Memory B cell (primary cell): ENCODE measurements around the gene TENM4.

Experiments used
- ATAC-seq: fragments of 150-1000 bp; cut with Tn5 transposase; 2 replicates; pipeline ENCODE4 v1.10.0; 2021; ENCODE audit warnings: low read depth, mild to moderate bottlenecking, moderate library complexity
- DNase-seq, 2 donors: peaks; one replicate each; pipeline ENCODE4 v3.0.0; 2022; ENCODE audit warnings: low spot score in 2 of 2
- H3K27ac Mint-ChIP-seq: one replicate; pipeline ENCODE4 v1.8.0; 2022; ENCODE audit warnings: mild to moderate bottlenecking, moderate library complexity, mixed read lengths
- H3K27me3 Mint-ChIP-seq: one replicate; pipeline ENCODE4 v1.8.0; 2022; ENCODE audit warnings: mixed read lengths
- H3K36me3 Mint-ChIP-seq: one replicate; pipeline ENCODE4 v1.8.0; 2022; ENCODE audit warnings: mild to moderate bottlenecking, mixed read lengths
- H3K4me1 Mint-ChIP-seq: one replicate; pipeline ENCODE4 v1.8.0; 2022; ENCODE audit warnings: mixed read lengths
- H3K4me3 Mint-ChIP-seq: one replicate; pipeline ENCODE4 v1.8.0; 2022; ENCODE audit warnings: mild to moderate bottlenecking, moderate library complexity, mixed read lengths
- H3K9me3 Mint-ChIP-seq: one replicate; pipeline ENCODE4 v1.8.0; 2022; ENCODE audit warnings: mixed read lengths

The TENM4 gene

GRCh38 chr11:79328402-79328801 lies 112.4 kb downstream of the TENM4 start:
- ATAC-seq = no peak
- Mint-ChIP-seq H3K4me3 (no peak overlapping the region), H3K27ac (no peak overlapping the region), H3K9me3 (peaks cover 2% of the 10 kb centered on the region), H3K4me1 (no peaks in the 10 kb centered on the region), H3K27me3 (peaks cover 8% of the 10 kb centered on the region), H3K36me3 (no peaks in the 10 kb centered on the region)
- no peak for DNase-seq

GRCh38 chr11:79325851-79326250 lies 115.0 kb downstream of the TENM4 start:
- H3K27ac Mint-ChIP-seq = no peak overlapping the region
- no peak overlapping the region for H3K4me3 Mint-ChIP-seq
- peaks cover 2% of the 10 kb centered on the region for H3K9me3 Mint-ChIP-seq
- no peaks in the 10 kb centered on the region for H3K36me3 Mint-ChIP-seq
- DNase-seq = no peak
- no peaks in the 10 kb centered on the region for H3K4me1 Mint-ChIP-seq
- ATAC-seq = no peak
- peaks cover 8% of the 10 kb centered on the region for H3K27me3 Mint-ChIP-seq

- DNase-seq (no peak), ATAC-seq (no peak)
- Mint-ChIP-seq H3K4me3 (no peak overlapping the region), H3K9me3 (peaks cover 2% of the 10 kb centered on the region), H3K27ac (no peak overlapping the region), H3K4me1 (no peaks in the 10 kb centered on the region), H3K27me3 (peaks cover 6% of the 10 kb centered on the region), H3K36me3 (no peaks in the 10 kb centered on the region)
Observed at GRCh38 chr11:79321263-79321662, 119.6 kb downstream of the TENM4 start.

GRCh38 chr11:79314906-79315689 lies 125.7 kb downstream of the TENM4 start:
- H3K4me1 Mint-ChIP-seq = no peaks in the 10 kb centered on the region
- H3K4me3 Mint-ChIP-seq = no peak overlapping the region
- DNase-seq (no peak), ATAC-seq (no peak)
- H3K27ac Mint-ChIP-seq = no peak overlapping the region
- no peaks in the 10 kb centered on the region for H3K9me3 Mint-ChIP-seq
- H3K27me3 Mint-ChIP-seq = peaks cover 9% of the 10 kb centered on the region
- no peaks in the 10 kb centered on the region for H3K36me3 Mint-ChIP-seq

DNA sequence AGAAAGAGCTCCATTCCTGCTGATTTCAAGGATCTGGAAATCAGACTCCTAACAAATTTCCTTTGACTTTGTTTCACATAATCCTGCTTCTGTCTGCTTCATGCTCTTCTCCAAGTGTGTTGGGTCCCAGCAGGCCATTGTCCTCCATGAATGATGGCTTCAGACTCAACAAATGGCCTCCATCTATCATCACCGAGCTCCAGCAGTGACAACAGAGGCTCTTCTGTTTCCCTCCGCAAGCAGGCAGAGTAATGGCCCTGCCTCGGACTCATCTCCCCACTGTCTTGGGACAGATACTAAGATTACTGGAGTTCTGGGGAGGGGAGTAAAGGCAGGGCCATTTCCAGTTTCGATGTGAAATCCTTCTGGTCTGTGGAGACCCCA lies 127.3 kb downstream of the TENM4 start:
- no peaks in the 10 kb centered on the region for H3K4me1 Mint-ChIP-seq
- ATAC-seq (no peak), DNase-seq (no peak)
- H3K36me3 Mint-ChIP-seq = no peaks in the 10 kb centered on the region
- peaks cover 8% of the 10 kb centered on the region for H3K27me3 Mint-ChIP-seq
- H3K27ac Mint-ChIP-seq = no peak overlapping the region
- no peak overlapping the region for H3K4me3 Mint-ChIP-seq
- no peaks in the 10 kb centered on the region for H3K9me3 Mint-ChIP-seq

DNA sequence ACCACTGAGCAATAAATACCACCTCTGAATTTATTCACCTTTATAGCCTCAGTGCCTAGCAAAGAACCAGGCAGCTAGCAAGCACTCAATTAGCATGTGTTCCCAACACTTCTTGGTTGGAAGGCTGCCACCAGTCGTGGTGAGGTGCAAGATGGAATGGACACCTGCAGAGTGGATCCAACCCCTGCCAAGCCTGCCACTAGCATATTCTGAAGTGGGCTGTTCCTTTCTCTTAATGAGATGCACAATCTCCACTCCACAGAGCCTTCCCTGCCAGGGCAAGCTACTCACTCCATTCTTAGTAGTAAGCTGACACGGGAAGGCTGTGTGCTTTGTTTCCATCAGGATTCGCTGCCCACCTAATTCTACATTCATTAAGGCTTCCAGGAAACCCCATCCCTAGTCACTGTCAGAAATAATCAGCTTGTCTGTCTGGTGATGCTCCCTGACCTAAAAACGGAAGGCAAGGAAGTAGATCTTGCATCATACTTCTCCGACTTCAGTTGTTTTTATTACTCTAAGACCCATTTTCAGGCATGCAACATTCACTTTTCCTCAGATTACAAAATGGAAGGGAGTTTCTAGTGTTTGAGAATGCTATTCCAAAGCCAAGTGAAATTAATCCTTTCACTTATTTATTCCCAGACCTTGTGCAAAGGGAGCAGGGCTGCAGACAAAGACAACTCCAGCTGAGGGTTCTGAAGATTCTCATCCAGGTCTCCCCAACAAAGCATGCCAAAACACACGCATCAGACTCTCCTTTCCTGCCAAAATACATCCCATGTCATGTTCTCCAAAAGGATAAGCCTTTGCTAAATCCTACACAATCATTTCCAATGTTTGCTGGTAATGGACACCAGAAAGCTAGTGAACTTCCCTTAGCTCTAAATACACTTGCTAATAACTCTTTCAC lies 128.0 kb downstream of the TENM4 start:
- DNase-seq (no peak), ATAC-seq (no peak)
- H3K9me3 Mint-ChIP-seq = no peaks in the 10 kb centered on the region
- no peak overlapping the region for H3K27ac Mint-ChIP-seq
- no peaks in the 10 kb centered on the region for H3K36me3 Mint-ChIP-seq
- peaks cover 8% of the 10 kb centered on the region for H3K27me3 Mint-ChIP-seq
- H3K4me1 Mint-ChIP-seq = no peaks in the 10 kb centered on the region
- H3K4me3 Mint-ChIP-seq = no peak overlapping the region

- no peak for DNase-seq
- Mint-ChIP-seq H3K36me3 (no peaks in the 10 kb centered on the region), H3K27ac (no peak overlapping the region), H3K27me3 (peaks cover 12% of the 10 kb centered on the region), H3K9me3 (peaks cover 5% of the 10 kb centered on the region), H3K4me1 (no peaks in the 10 kb centered on the region), H3K4me3 (no peak overlapping the region)
- ATAC-seq = no peak
Observed at GRCh38 chr11:79311461-79311860, 129.4 kb downstream of the TENM4 start.

GRCh38 chr11:79309407-79309806 lies 131.4 kb downstream of the TENM4 start:
- Mint-ChIP-seq H3K4me1 (no peaks in the 10 kb centered on the region), H3K27me3 (peaks cover 8% of the 10 kb centered on the region), H3K9me3 (peaks cover 5% of the 10 kb centered on the region), H3K36me3 (no peaks in the 10 kb centered on the region), H3K4me3 (no peak overlapping the region), H3K27ac (no peak overlapping the region)
- no peak for ATAC-seq
- no peak for DNase-seq

GRCh38 chr11:79308429-79308828 lies 132.4 kb downstream of the TENM4 start:
- ATAC-seq = no peak
- H3K4me3 Mint-ChIP-seq = no peak overlapping the region
- no peak for DNase-seq
- no peaks in the 10 kb centered on the region for H3K4me1 Mint-ChIP-seq
- no peaks in the 10 kb centered on the region for H3K36me3 Mint-ChIP-seq
- H3K27ac Mint-ChIP-seq = no peak overlapping the region
- peaks cover 6% of the 10 kb centered on the region for H3K27me3 Mint-ChIP-seq
- H3K9me3 Mint-ChIP-seq = peaks cover 5% of the 10 kb centered on the region

- Mint-ChIP-seq H3K4me1 (no peaks in the 10 kb centered on the region), H3K36me3 (no peaks in the 10 kb centered on the region), H3K4me3 (no peak overlapping the region), H3K27ac (no peak overlapping the region), H3K27me3 (peaks cover 4% of the 10 kb centered on the region), H3K9me3 (peaks cover 5% of the 10 kb centered on the region)
- DNase-seq (no peak), ATAC-seq (no peak)
Observed at GRCh38 chr11:79304599-79305212, 136.1 kb downstream of the TENM4 start.

DNA sequence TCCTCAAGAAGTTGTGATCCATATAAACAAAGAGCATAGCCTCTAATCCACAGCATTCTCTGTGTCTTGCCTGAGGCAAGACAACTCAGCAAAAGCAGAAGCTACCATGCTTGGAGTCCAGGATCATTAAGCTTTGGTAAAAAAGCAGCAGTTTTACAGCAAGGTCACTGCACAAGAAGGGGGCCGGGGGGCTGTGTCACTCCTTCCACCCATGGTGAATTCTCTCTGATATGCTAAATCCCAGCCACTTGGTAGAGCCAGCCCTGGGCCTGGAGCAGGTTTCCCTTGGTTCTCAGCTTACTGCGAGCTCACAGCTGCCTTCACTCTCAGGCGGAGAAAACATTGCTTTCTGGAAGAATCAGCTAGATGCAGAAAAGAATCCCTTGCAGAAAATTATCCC lies 144.7 kb downstream of the TENM4 start:
- H3K4me1 Mint-ChIP-seq = no peaks in the 10 kb centered on the region
- H3K4me3 Mint-ChIP-seq = no peak overlapping the region
- no peak for ATAC-seq
- no peak for DNase-seq
- no peaks in the 10 kb centered on the region for H3K9me3 Mint-ChIP-seq
- no peak overlapping the region for H3K27ac Mint-ChIP-seq
- H3K27me3 Mint-ChIP-seq = no peaks in the 10 kb centered on the region
- H3K36me3 Mint-ChIP-seq = no peaks in the 10 kb centered on the region

DNA sequence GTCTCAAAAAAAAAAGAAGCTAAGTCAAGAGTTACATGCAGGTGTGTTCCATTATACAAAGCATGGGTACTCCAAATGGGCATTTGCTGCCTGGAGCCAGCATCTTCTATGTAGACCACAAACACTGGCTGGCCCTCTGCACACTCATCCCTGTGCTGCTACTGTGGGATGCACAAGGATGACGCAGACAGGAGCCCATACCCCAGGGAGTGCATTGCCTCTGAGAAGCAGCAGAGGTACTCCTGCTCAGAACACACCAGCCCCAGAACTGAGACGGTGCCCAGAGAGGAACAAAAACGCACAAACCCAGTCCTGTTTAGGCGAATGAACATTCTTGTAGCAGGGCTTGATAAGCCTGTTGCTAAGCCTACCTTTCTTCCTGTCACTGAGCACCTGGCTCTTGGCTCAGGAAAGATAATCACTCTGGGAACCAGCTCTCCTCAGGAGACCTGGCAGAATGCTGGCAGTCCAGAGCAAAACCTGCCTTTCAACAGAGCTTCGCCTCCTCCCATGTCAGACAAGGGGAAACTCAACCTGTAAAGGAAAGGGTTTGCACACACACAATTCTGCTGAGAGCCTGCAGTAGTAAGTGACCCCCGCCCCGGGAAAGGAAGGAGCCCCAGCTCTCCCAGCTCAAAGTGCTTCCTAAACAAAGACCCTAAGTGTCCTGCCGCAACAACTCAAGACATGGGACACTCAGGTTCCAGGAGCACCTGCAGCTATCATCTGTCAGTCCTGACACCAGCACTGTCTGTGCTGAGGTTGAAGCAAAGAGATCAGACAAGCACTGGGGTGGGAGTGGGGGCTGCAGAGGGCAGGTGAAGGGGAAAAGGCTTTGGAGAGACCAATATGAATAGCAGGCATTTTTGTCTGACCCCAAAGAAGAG lies 145.7 kb downstream of the TENM4 start:
- no peaks in the 10 kb centered on the region for H3K27me3 Mint-ChIP-seq
- no peak overlapping the region for H3K4me3 Mint-ChIP-seq
- no peak overlapping the region for H3K27ac Mint-ChIP-seq
- no peaks in the 10 kb centered on the region for H3K9me3 Mint-ChIP-seq
- no peaks in the 10 kb centered on the region for H3K4me1 Mint-ChIP-seq
- H3K36me3 Mint-ChIP-seq = no peaks in the 10 kb centered on the region
- DNase-seq (no peak), ATAC-seq (no peak)

DNA sequence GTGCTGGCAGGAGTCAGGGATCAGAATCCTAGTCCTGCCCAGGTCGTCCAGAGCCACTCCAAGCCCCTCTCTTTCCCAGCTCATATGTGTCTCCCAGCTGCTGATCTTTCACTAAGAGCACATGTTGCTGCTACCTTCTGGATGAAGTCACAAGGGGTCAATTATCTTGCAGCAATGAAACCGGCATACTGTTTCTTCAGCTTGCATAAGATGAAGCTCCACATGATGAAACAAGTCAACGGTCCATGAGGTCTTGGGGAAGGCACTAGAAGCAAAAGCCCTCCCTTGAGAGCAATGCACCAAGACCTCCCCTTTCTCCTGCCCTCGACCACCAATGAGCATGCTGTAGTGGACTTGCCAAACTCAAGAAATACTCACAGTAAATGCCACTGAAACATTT lies 148.9 kb downstream of the TENM4 start:
- ATAC-seq = no peak
- H3K36me3 Mint-ChIP-seq = no peaks in the 10 kb centered on the region

More for the DNA sequence above, 148.9 kb downstream of the TENM4 start:
- H3K4me3 Mint-ChIP-seq = no peak overlapping the region
- no peak for DNase-seq
- H3K4me1 Mint-ChIP-seq = no peaks in the 10 kb centered on the region
- H3K27me3 Mint-ChIP-seq = peaks cover 3% of the 10 kb centered on the region
- H3K27ac Mint-ChIP-seq = no peak overlapping the region
- no peaks in the 10 kb centered on the region for H3K9me3 Mint-ChIP-seq
